T47D (cell line): ENCODE measurements around the gene ST7L.
A peak's percentile ranks its signal among the peaks of the same experiment; 100 is the strongest.

ENCODE experiments used
- DNase-seq, 2 experiments: peaks; one replicate each; pipeline versions ENCODE4 v3.0.0 to v3.0.0-alpha.2; 2011 to 2012; ENCODE audit warnings: low read depth in 1 of 2, low spot score in 1 of 2
- JUND ChIP-seq: IDR thresholded peaks from 2 replicates; pipeline ENCODE4 v1.6.1; 2012; ENCODE audit warnings: low read depth
- in situ Hi-C: cut with HindIII; loops from 2 replicates; pipeline ENCODE4 v1.10.0; 2016; ENCODE audit warnings: low sequenced_read_pairs, low pct_unique_long_range_greater_than_20kb

ST7L gene

DNA sequence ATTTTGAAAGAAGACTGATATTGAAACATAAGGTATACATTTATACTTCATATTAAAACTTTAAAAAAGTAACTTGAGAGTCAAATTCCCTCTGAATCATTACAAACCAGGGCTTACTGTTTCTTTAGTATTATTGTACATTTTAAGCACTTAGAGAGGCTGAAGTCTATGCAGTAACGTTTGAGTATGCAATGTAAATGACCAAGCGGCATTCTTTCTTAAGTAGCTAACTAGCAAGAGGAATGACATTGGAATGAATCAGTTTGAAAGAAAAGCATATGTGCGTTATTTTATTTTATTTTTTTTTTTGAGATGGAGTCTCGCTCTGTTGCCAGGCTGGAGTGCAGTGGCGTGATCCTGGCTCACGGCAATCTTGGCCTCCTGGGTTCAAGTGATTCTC, 85.9 kb downstream of the ST7L start:
- no peak for TF ChIP-seq JUND
- DNase-seq: no peak
- in situ Hi-C loops: no loop called here

DNA sequence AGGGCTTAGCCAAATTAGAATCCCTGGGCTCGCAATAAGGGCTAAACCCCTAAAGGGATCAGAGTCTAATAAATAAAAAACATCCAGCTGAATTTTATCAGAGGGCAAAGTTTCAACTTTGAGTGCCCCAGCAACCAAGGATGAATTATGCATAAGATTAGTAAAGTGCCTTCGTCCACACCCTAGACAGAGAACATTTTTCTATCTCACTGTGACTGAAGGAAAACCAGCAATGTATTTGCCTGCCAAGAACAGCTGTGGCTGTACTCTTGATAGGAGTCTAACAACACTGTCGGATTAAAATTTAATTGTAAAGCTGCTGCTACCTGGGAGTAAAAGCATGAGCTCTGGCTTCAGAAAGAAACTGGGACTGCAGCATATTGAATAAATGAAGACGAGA, 86.9 kb downstream of the ST7L start:
- no peak for DNase-seq
- TF ChIP-seq JUND: no peak
- in situ Hi-C loops: no loop called here

DNA sequence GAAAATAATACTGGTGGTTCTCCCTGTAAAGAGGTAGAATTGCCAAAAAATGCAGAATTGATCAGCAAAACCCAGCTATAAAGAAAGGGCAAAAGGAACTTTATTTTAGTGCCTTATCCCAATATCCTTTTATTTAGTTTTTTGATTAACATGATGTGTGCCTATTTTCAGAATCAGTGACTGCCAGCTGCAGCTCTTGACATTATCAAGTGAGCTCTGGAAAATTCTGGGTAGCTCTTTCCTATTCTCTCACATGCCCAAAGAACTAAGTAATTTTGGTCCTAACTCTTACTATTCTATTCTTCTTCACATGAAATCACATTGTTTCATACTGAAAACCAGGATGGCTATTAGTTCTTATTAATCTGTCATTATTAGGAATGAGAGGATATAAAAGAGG, 88.1 kb downstream of the ST7L start:
- no peak for DNase-seq
- in situ Hi-C loops: no loop called here
- TF ChIP-seq JUND: no peak

DNA sequence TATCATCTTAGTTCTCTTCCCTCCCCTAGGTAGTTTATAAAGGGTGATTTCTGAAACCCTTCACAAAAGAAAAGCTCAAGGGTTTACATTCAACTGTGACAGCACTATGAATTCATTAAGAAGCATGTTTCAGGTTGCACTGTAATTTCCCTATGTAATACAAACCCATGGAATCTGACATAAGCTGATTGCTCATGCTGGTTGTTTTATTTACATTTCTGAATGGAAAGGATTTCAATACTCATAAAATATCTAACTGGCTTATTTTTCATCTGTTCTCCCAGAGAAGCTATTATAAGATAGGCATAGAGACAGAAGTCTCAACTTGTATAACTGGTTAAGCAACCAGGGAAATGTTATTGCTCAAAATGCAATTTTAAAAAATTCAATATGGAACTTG, 89.6 kb downstream of the ST7L start:
- in situ Hi-C loops: no loop called here
- TF ChIP-seq JUND: no peak
- no peak for DNase-seq

GRCh38 chr1:112528076-112528475, 90.9 kb downstream of the ST7L start:
- in situ Hi-C loops: no loop called here
- no peak for DNase-seq
- no peak for TF ChIP-seq JUND

DNA sequence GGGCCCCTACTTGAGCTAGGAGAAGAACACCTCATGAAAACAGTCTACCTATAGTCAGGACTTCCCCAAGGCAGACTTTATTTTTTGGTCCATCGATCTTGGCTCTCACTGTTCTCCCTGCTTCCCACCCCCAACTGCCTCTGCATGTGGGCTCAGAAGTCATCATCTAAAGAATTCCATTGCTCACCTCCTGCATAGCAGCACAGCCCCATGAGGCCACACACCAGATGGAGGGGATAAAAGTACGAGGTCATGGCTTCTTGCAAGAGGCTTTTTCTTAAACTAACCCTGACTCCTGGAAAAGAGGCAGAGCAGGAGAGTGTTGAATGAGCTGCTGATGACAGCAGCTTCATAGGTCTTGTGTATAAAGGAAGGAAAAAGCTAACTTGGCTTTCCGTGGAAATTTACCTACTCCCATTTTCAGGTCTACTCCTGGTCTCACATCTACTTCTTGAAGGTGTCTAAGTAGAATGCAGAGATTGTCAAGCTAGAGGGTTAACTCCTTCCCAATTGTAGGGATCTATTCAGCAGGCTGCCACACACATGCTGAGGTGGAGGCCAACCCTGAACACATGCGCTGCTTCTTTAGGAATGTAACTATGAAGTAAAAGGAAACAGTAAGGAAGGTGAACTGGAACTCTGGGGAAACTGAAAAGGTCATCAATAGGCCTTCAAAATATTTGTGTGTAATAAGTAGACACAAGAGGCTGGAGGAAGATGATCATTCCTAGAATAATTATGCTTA, 91.5 kb downstream of the ST7L start:
- DNase-seq: no peak
- in situ Hi-C loops: no loop called here
- no peak for TF ChIP-seq JUND

DNA sequence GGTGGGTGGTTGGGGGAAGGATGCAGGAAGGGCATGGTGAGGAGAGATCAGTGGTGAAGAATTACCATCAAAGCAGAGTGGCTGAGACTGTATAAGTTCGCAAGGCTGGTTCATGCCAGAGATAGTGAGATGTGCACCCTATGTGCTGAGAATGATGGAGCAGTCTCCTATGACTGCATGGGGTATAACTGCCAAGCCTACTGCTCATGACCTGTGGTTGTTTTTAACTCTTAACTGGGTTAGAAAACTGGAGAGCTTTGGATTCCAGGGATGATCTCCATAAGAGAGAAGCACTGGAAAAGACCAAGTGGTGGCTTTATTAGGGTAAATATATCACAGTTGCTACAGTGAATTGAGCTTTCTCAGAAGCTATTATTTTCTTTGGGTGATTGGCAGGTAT, 94.0 kb downstream of the ST7L start:
- DNase-seq: no peak
- no peak for TF ChIP-seq JUND
- in situ Hi-C loops: no loop called here

GRCh38 chr1:112524251-112524650, 94.7 kb downstream of the ST7L start:
- DNase-seq: peak in 1 of 2 experiments; percentile 38
- in situ Hi-C loops: no loop called here
- no peak for TF ChIP-seq JUND

DNA sequence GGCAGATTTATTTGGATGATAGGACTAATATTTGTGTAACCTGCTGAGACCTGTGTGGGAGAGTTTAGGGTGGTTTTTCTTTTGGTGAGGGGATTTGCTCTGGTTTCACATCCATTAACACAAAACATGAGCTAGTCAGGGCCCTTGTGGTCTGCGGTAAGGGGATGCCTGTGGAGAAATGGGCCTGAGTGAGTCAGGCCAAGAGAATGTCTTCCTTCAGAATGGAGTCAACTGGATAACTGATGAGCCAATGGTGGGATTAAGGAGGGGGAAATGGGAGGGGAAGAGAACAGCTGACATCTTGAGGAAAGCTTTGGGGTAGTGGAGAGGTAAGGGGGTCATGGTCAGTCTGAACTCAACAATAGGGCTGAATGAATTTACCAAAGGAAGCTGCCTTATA, 96.3 kb downstream of the ST7L start:
- TF ChIP-seq JUND: no peak
- DNase-seq: no peak
- in situ Hi-C loops: no loop called here

- DNase-seq: no peak
- in situ Hi-C loops: no loop called here
- no peak for TF ChIP-seq JUND
These were observed 98.8 kb downstream of the ST7L start for GRCh38 chr1:112520166-112520565.

DNA sequence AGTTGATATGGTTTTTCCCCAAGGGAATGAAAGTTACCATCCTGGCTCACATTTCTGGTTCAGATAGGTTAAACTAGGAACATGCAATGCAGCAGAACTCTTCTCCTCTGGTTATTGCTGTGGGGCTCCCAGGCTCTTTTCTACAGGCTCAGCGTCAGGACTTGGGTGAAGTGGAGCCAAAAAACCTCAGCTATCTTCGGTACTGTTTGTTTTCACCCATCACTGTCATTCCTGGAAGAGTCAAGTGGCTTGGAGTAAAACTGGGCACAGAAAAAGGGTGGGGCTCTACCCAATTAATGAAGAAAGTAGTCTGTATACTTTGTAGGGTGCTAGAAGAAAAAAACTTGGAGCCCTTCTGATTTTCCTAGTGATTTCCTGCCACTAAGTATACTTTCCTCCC, 100.8 kb downstream of the ST7L start:
- no peak for TF ChIP-seq JUND
- in situ Hi-C loops: no loop called here
- no peak for DNase-seq

- in situ Hi-C loops: no loop called here
- DNase-seq: no peak
- no peak for TF ChIP-seq JUND
These were observed 101.3 kb downstream of the ST7L start for GRCh38 chr1:112517646-112518045.

DNA sequence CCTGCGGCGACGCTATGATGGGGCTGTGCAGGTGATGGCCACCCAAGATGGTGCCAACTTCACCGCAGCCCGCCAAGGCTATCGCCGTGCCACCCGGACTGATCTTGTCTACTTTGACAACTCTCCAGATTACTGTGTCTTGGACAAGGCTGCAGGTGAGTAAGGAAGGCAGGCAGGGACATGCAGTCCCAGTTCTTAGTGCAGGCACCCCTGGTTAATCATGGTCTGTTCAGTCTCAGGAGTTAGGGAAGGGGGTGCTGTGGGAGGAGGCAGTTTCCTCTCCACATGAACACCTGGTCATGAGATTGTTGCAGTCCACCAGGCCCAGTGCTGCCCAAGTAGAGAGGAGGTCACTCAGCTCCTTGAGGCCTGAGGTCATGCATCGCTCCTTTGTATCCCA, 101.7 kb downstream of the ST7L start:
- in situ Hi-C loops: no loop called here

DNA sequence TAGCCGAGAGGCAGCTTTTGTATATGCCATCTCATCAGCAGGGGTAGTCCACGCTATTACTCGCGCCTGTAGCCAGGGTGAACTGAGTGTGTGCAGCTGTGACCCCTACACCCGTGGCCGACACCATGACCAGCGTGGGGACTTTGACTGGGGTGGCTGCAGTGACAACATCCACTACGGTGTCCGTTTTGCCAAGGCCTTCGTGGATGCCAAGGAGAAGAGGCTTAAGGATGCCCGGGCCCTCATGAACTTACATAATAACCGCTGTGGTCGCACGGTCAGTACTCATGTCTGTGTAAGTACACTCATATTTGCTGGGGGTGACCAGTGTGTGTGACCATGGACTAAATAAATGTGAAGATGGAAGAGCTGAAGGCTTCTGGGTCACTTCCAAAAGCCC, 102.8 kb downstream of the ST7L start:
- in situ Hi-C loops: no loop called here
- no peak for TF ChIP-seq JUND
- DNase-seq: no peak

More for the DNA sequence above, 101.7 kb downstream of the ST7L start:
- DNase-seq: no peak
- no peak for TF ChIP-seq JUND
